Right lobe of liver (tissue), 6 donors: Measurements from ENCODE around the gene AQP1. TPM values are rescaled to one million over a fixed set of nuclear protein-coding genes. Genes with fewer than 3 reads are reported as not detected.

Source experiments
- ATAC-seq, 4 donors: fragments of 200-7000 bp; cut with Tn5 transposase; one replicate each; pipeline ENCODE4 v1.9.1; 2020; ENCODE audit warnings: mild to moderate bottlenecking in 4 of 4, moderate library complexity in 4 of 4
- DNase-seq, 3 donors: peaks; one replicate each; pipeline ENCODE4 v3.0.0-alpha.2; 2020
- H3K27ac ChIP-seq, 3 donors: fragments of 200-600 bp; one replicate each; pipeline ENCODE4 v1.8.0; 2022
- H3K27me3 ChIP-seq, 2 donors: fragments of 200-600 bp; one replicate each; pipeline ENCODE4 v1.8.0; 2022
- H3K36me3 ChIP-seq, 4 donors: fragments of 200-600 bp; sonication (generic) in 1 of 4; one replicate each; pipeline versions ENCODE4 v1.5.1 to v1.8.0; 2017 to 2022; ENCODE audit warnings: control low read depth in 1 of 4
- H3K4me1 ChIP-seq, 4 donors: fragments of 200-600 bp; sonication (generic) in 1 of 4; one replicate each; pipeline versions ENCODE4 v1.5.1 to v1.8.0; 2017 to 2022; ENCODE audit warnings: control low read depth in 1 of 4
- H3K4me3 ChIP-seq, 3 donors: fragments of 200-600 bp; one replicate each; pipeline ENCODE4 v1.8.0; 2022
- H3K9me3 ChIP-seq, 4 donors: fragments of 200-600 bp; sonication (generic) in 1 of 4; one replicate each; pipeline versions ENCODE4 v1.5.1 to v1.8.0; 2017 to 2022; ENCODE audit warnings: control low read depth in 1 of 4
- CTCF ChIP-seq, 4 donors: fragments of 200-600 bp in 3 of 4; fragments of 450-650 bp in 1 of 4; IDR thresholded peaks; one replicate each; pipeline versions ENCODE4 v1.5.1 to v1.8.0; 2016 to 2022; ENCODE audit warnings: antibody characterized with exemption in 4 of 4, mild to moderate bottlenecking in 2 of 4
- POLR2A ChIP-seq: fragments of 450-650 bp; IDR thresholded peaks from one replicate; pipeline ENCODE4 v1.6.1; 2017; ENCODE audit warnings: antibody characterized with exemption, mild to moderate bottlenecking
- WGBS: methylation state at CpG from one replicate; pipeline ENCODE4 v1.1.6; 2018; ENCODE audit warnings: low coverage, low lambda C conversion rate; ENCODE audit not compliant: insufficient coverage; ENCODE audit errors: missing lambda C conversion rate; 5-methylcytosine and 5-hydroxymethylcytosine counted together
- intact Hi-C, 2 donors: fragments of 100-400 bp; cut with DNase I; formaldehyde crosslinking; loops; one replicate each; pipeline versions ENCODE4 v1.11.2 to v1.14.1; 2022
- total RNA-seq, 6 experiments: library from RNA; depleted of rRNA in 2 of 6; stranded (reverse); fragments of >200 nt in 2 of 6; fragmentation: NEBNext Ultra II Directional in 3 of 6; extraction: Animal tissue kit (Norgen Biotek cat#: 25700) in 3 of 6; gene quantifications; one replicate each; pipeline versions ENCODE4 v1.1.0 to v1.2.4, GENCODE V29; 2016 to 2023
- donor health status: DM: no; HTN: yes; CAD: no.
- donor health status: DM: no; HTN: no; CAD: no.
- donor health status: DM: no; HTN: no; CAD: no.
- donor health status: DM: no; HTN: yes; CAD: no.
- donor health status: DM: no; HTN: yes; CAD: no.

AQP1 gene
- total RNA-seq, 6 experiments from 2014 or later = 11.3 to 20.8 (median 14.8) TPM

GRCh38 chr7:30865076-30865475 is 46.6 kb upstream of the AQP1 start:
- no peaks in the 10 kb centered on the region for H3K36me3 ChIP-seq
- no peak overlapping the region for H3K4me3 ChIP-seq
- no peak for DNase-seq
- intact Hi-C loops = no loop called here
- ATAC-seq = no peak
- WGBS = 100% methylated on average over 2 of the region's 4 CpGs
- peaks cover 0 to 18% (median 11%) of the 10 kb centered on the region in 4 donors for H3K4me1 ChIP-seq
- H3K27me3 ChIP-seq = no peaks in the 10 kb centered on the region
- no peak overlapping the region for H3K27ac ChIP-seq
- no peak for TF ChIP-seq CTCF (IDR thresholded peaks at IDR 0.05)
- no peak for TF ChIP-seq POLR2A
- H3K9me3 ChIP-seq = no peaks in the 10 kb centered on the region

- ATAC-seq (no peak), DNase-seq (no peak)
- Histone ChIP-seq H3K4me3 (no peak overlapping the region), H3K9me3 (no peaks in the 10 kb centered on the region), H3K27me3 (no peaks in the 10 kb centered on the region), H3K27ac (no peak overlapping the region), H3K4me1 (peaks cover 0 to 18% (median 11%) of the 10 kb centered on the region in 4 donors), H3K36me3 (no peaks in the 10 kb centered on the region)
- TF ChIP-seq CTCF (IDR thresholded peaks at IDR 0.05) = no peak
- TF ChIP-seq POLR2A = no peak
- WGBS = no CpG with 5 or more reads among the region's 4 CpGs
- intact Hi-C loops = no loop called here
Observed at GRCh38 chr7:30865821-30866220, 45.8 kb upstream of the AQP1 start.

- Histone ChIP-seq H3K36me3 (no peaks in the 10 kb centered on the region), H3K27ac (peak overlapping the region in 2 of 3 donors; percentile 45 to 50), H3K4me1 (peaks cover 0 to 18% (median 11%) of the 10 kb centered on the region in 4 donors), H3K9me3 (no peaks in the 10 kb centered on the region), H3K27me3 (no peaks in the 10 kb centered on the region), H3K4me3 (no peak overlapping the region)
- TF ChIP-seq CTCF (IDR thresholded peaks at IDR 0.05) = no peak
- TF ChIP-seq POLR2A = no peak
- ATAC-seq (peak; percentile 31 to 84 (median 51)), DNase-seq (peak in 1 of 3 donors; percentile 51)
- intact Hi-C loops = no loop called here
- 80% methylated on average over 6 of the region's 7 CpGs for WGBS
Observed at GRCh38 chr7:30866939-30867338, 44.7 kb upstream of the AQP1 start.

GRCh38 chr7:30867483-30867882 is 44.2 kb upstream of the AQP1 start:
- H3K9me3 ChIP-seq = no peaks in the 10 kb centered on the region
- 23% methylated on average over 1 of the region's 1 CpG for WGBS
- TF ChIP-seq CTCF (IDR thresholded peaks at IDR 0.05) (no peak), POLR2A (no peak)
- peaks cover 0 to 18% (median 11%) of the 10 kb centered on the region in 4 donors for H3K4me1 ChIP-seq
- H3K27ac ChIP-seq = peak overlapping the region in 2 of 3 donors; percentile 45 to 50
- ATAC-seq = peak; percentile 68 to 80 (median 74)
- no peaks in the 10 kb centered on the region for H3K36me3 ChIP-seq
- peak in 2 of 3 donors; percentile 48 to 56 for DNase-seq
- H3K4me3 ChIP-seq = no peak overlapping the region
- intact Hi-C loops = no loop called here
- no peaks in the 10 kb centered on the region for H3K27me3 ChIP-seq
